AG04450 (cell line): ENCODE measurements around the gene MYO1D. TPM values are rescaled to one million over a fixed set of nuclear protein-coding genes. Genes with fewer than 3 reads are reported as not detected.

Source experiments
- CTCF ChIA-PET: fragments of 300-600, 350-600 bp; formaldehyde crosslinking; extraction: SDS; loops from one replicate; lab custom pipeline; 2022; ENCODE audit warnings: antibody characterized with exemption, inconsistent platforms; lab: Charles Lee
- POLR2A ChIA-PET: fragments of 350-600 bp; formaldehyde crosslinking; extraction: SDS; loops from one replicate; lab custom pipeline; 2021; ENCODE audit warnings: antibody characterized with exemption, inconsistent platforms; lab: Yijun Ruan, JAX
- DNase-seq: peaks from one replicate; pipeline ENCODE4 v3.0.0-alpha.2; 2011; ENCODE audit warnings: low read depth, low spot score
- H3K27ac ChIP-seq: one replicate; pipeline ENCODE4 v1.5.1; 2012; ENCODE audit warnings: low read depth, low read length, control low read depth
- H3K27me3 ChIP-seq: one replicate; pipeline ENCODE4 v1.6.0; 2012; ENCODE audit warnings: low read length; ENCODE audit not compliant: control insufficient read depth, insufficient read depth
- H3K4me3 ChIP-seq: 2 replicates; pipeline ENCODE4 v1.5.1; 2011; ENCODE audit warnings: mild to moderate bottlenecking, low read depth, low read length, control low read depth
- H3K9me3 ChIP-seq: 2 replicates; pipeline ENCODE4 v1.5.1; 2012; ENCODE audit warnings: low read length; ENCODE audit not compliant: control insufficient read depth, insufficient read depth
- polyA plus RNA-seq: library from polyadenylated mRNA; depleted of rRNA; stranded (reverse); fragments of >200 nt; gene quantifications from 2 replicates; pipeline ENCODE4 v1.2.3, GENCODE V29; 2011
- TF ChIP-seq, protein P1 (sequence below): IDR thresholded peaks from 2 replicates; pipeline ENCODE4 v1.5.1; 2011; ENCODE audit warnings: low read depth, low read length, control low read depth, inconsistent platforms

MYO1D gene
- polyA plus RNA-seq, 1 experiment, result 1.1 TPM

DNA sequence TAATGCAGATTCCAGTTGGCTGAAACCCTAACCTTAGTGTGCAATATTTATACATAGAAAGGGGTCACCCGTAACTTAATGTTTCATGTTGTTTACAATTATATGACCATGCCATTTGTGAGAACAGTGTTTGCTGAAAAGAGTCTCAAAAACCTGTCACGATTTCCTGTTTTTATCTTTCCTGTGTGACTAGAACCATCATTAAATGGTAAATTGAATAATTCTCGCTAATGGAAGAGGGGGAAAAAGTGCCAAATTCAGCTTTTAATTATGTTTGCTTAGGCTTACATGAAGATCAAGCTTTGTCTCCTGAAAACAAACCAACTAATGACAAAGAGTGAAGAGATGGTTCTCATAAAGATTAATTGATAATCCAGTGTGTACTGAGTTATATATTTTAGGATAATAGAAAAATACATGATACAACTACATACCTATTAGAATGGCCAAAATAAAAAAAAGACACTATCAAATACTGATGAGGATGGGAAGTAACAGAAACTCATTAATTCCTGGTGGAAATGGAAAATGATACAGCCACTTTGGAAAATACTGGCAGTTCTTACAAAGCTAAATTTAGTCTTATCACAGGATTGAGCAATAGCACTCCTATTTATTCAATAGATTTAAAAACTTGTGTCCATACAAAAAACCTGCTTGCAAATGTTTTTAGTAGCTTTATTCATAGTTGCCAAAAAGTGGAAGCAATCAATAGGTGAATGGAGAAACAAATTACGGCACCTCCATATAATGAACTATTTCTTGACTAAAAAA lies 248.5 kb downstream of the MYO1D start:
- TF ChIP-seq, protein P1, sequence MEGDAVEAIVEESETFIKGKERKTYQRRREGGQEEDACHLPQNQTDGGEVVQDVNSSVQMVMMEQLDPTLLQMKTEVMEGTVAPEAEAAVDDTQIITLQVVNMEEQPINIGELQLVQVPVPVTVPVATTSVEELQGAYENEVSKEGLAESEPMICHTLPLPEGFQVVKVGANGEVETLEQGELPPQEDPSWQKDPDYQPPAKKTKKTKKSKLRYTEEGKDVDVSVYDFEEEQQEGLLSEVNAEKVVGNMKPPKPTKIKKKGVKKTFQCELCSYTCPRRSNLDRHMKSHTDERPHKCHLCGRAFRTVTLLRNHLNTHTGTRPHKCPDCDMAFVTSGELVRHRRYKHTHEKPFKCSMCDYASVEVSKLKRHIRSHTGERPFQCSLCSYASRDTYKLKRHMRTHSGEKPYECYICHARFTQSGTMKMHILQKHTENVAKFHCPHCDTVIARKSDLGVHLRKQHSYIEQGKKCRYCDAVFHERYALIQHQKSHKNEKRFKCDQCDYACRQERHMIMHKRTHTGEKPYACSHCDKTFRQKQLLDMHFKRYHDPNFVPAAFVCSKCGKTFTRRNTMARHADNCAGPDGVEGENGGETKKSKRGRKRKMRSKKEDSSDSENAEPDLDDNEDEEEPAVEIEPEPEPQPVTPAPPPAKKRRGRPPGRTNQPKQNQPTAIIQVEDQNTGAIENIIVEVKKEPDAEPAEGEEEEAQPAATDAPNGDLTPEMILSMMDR, result no peak
- CTCF ChIA-PET, result no interaction called here
- peaks cover 3% of the 10 kb centered on the region for H3K27me3 ChIP-seq
- no peak overlapping the region for H3K4me3 ChIP-seq
- no peak for DNase-seq
- no peaks in the 10 kb centered on the region for H3K9me3 ChIP-seq
- POLR2A ChIA-PET, result no interaction called here
- no peak overlapping the region for H3K27ac ChIP-seq

DNA sequence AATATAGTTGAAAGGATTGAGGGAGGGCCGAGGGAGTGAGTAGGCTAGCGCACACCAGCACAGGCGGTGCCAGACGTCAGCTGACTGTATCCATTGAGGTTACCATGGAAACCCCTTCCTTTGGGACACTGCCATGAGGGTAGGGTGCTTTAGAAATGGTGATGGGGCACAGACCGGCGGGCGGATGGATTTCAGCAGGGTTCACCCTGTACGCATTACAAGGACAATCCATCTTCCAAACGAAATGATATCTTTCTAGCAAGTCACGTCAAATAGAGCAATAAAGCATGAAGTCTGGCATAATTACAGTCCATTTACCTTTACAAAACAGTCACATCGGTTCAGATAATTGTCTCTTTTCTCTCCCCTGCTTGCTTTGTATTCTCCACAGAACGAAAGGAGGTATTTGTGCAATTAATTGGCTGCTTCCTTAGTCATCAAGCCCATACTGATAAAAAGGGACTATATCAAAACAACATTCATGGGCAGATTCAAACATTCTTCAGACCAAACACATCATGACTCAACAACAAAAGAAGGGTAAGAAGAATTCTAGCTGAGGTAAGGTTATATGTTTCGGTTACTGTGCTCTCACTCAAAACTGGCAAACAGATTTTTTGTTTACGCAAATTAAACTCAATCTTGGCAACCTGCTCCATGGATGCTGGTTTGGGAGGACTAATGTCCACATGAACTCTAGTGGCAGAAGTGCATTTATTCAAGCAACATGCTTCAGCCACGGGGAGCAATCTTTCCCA lies 249.5 kb downstream of the MYO1D start:
- ChIA-PET CTCF (no interaction called here), POLR2A (no interaction called here)
- H3K9me3 ChIP-seq, result no peaks in the 10 kb centered on the region
- no peak overlapping the region for H3K27ac ChIP-seq
- DNase-seq, result no peak
- H3K27me3 ChIP-seq, result peaks cover 3% of the 10 kb centered on the region
- TF ChIP-seq, protein P1, result no peak
- H3K4me3 ChIP-seq, result no peak overlapping the region

DNA sequence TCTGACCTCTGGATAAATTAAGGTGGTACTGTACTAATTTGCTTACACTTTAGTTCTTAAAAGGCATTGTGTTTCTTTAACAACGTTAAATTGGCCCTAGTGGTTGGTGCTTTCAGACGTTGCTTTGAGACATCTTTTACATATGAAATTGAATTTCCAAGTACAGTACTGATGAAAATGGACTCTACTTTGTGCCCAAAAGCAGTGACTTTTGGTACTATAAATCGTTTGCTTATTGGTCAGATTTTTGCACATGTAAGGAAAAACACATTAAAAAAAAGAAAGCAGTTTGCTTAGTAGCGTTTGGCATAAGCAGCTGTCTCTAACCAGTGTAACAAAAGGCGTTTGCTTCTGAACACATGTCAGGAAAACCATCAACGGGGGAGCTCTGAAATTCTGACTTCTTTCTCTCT lies 250.5 kb downstream of the MYO1D start:
- DNase-seq, result no peak
- Histone ChIP-seq H3K9me3 (no peaks in the 10 kb centered on the region), H3K27me3 (peaks cover 3% of the 10 kb centered on the region), H3K27ac (no peak overlapping the region), H3K4me3 (no peak overlapping the region)
- CTCF ChIA-PET, result no interaction called here
- POLR2A ChIA-PET, result no interaction called here
- TF ChIP-seq, protein P1, result no peak

DNA sequence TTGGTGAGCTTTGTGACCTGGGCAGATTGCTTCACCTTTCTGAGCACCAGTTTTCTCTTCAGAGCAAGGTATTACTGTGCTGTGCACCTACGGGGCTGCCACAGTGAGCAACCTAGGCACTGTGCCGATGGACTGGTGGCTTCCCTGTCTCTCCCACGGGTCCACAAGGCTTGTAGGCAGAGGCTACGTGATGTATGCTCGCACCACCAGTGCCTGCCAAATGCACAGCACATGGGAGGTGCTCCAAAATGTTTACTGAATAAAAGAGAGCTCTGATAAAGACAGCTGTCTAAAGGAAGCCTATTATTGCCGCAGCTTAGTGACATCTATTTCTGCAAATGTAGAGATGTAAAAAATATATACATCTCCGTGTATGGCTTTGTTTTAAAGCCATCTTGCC lies 251.0 kb downstream of the MYO1D start:
- Histone ChIP-seq H3K27ac (no peak overlapping the region), H3K9me3 (no peaks in the 10 kb centered on the region), H3K27me3 (peaks cover 3% of the 10 kb centered on the region), H3K4me3 (no peak overlapping the region)
- no peak for DNase-seq
- ChIA-PET CTCF (no interaction called here), POLR2A (no interaction called here)
- TF ChIP-seq, protein P1, result no peak

DNA sequence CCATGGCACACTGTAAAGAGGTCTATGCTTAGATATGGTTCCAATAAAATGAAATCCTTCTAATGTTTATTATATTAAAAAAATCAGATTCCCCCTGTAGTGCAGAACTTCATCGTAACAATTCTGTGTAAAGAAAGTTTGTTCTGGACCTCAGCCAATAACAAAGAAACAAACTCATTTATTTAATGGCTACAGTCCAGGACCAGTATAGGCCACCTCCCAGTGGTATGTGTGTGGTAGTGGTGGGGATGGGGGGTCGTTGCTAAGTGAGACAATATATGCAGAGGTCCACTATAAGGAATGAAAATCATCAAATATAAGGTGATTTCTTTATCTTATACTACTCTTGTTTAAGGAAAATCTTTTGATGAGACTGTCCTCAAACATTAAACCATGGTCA lies 253.7 kb downstream of the MYO1D start:
- DNase-seq, result no peak
- Histone ChIP-seq H3K27ac (no peak overlapping the region), H3K27me3 (peaks cover 3% of the 10 kb centered on the region), H3K4me3 (no peak overlapping the region), H3K9me3 (no peaks in the 10 kb centered on the region)
- ChIA-PET CTCF (no interaction called here), POLR2A (no interaction called here)
- TF ChIP-seq, protein P1, result no peak
